SK-N-SH treated with all-trans-retinoic acid at 6 μM for 48 hours (cell line): ENCODE data around the gene SCAP.

Source experiments
- ATAC-seq: fragments of 200-7000 bp; cut with Tn5 transposase; 3 replicates; pipeline ENCODE4 v1.9.1; 2020; ENCODE audit warnings: mild to moderate bottlenecking, moderate library complexity
- ARNTL ChIP-seq: fragments of 450-650 bp; formaldehyde crosslinking; IDR thresholded peaks from 2 replicates; pipeline ENCODE4 v1.5.0; 2020; ENCODE audit warnings: low read depth, mild to moderate bottlenecking, moderate library complexity, borderline replicate concordance
- BACH2 ChIP-seq: fragments of 250-450 bp; sonication (Bioruptor Pico); IDR thresholded peaks from 2 replicates; pipeline ENCODE4 v1.9.0; 2021; ENCODE audit warnings: mild to moderate bottlenecking, borderline replicate concordance
- CSDC2 ChIP-seq: fragments of 250-450 bp; sonication (Bioruptor Pico); IDR thresholded peaks from 2 replicates; pipeline ENCODE4 v1.5.0; 2020; ENCODE audit warnings: mild to moderate bottlenecking, moderate library complexity
- ESRRG ChIP-seq: fragments of 250-450 bp; sonication (Bioruptor Pico); IDR thresholded peaks from 2 replicates; pipeline ENCODE4 v1.6.1; 2021; ENCODE audit warnings: mild to moderate bottlenecking
- GLIS3 ChIP-seq: fragments of 250-450 bp; sonication (Bioruptor Pico); IDR thresholded peaks from 2 replicates; pipeline ENCODE4 v1.5.0; 2020; ENCODE audit warnings: mild to moderate bottlenecking, moderate library complexity
- ISL1 ChIP-seq: fragments of 250-450 bp; sonication (Bioruptor Pico); IDR thresholded peaks from 2 replicates; pipeline ENCODE4 v2.1.2; 2022; ENCODE audit warnings: mild to moderate bottlenecking, moderate library complexity
- OSR1 ChIP-seq: fragments of 250-450 bp; sonication (Bioruptor Pico); IDR thresholded peaks from 2 replicates; pipeline ENCODE4 v1.8.0; 2022; ENCODE audit warnings: moderate library complexity, mild to moderate bottlenecking, inconsistent platforms
- PPARA ChIP-seq: fragments of 250-450 bp; sonication (Bioruptor Pico); IDR thresholded peaks from 2 replicates; pipeline ENCODE4 v1.5.0; 2020; ENCODE audit warnings: mild to moderate bottlenecking, borderline replicate concordance
- RARB ChIP-seq: fragments of 250-450 bp; sonication (Bioruptor Pico); IDR thresholded peaks from 2 replicates; pipeline ENCODE4 v1.8.0; 2021; ENCODE audit warnings: mild to moderate bottlenecking, moderate library complexity
- SNAI2 ChIP-seq: fragments of 250-450 bp; sonication (Bioruptor Pico); IDR thresholded peaks from 2 replicates; pipeline ENCODE4 v1.5.0; 2020; ENCODE audit warnings: mild to moderate bottlenecking, moderate library complexity
- TCF4 ChIP-seq: fragments of 250-450 bp; sonication (Bioruptor Pico); IDR thresholded peaks from 2 replicates; pipeline ENCODE4 v1.8.0; 2021; ENCODE audit warnings: mild to moderate bottlenecking, moderate library complexity, borderline replicate concordance
- ZC3H10 ChIP-seq: fragments of 250-450 bp; sonication (Bioruptor Pico); IDR thresholded peaks from 2 replicates; pipeline ENCODE4 v1.5.1; 2021; ENCODE audit warnings: mild to moderate bottlenecking, moderate library complexity
- ZFP3 ChIP-seq: fragments of 250-450 bp; sonication (Bioruptor Pico); IDR thresholded peaks from 2 replicates; pipeline ENCODE4 v1.5.0; 2020; ENCODE audit warnings: mild to moderate bottlenecking, moderate library complexity
- ZFP30 ChIP-seq: fragments of 450-650 bp; formaldehyde crosslinking; IDR thresholded peaks from 2 replicates; pipeline ENCODE4 v1.5.0; 2022; ENCODE audit warnings: mild to moderate bottlenecking, moderate library complexity
- ZNF565 ChIP-seq: fragments of 450-650 bp; formaldehyde crosslinking; conservative IDR thresholded peaks from 2 replicates; pipeline ENCODE4 v1.5.0; 2020; ENCODE audit warnings: low read depth, mild to moderate bottlenecking, moderate library complexity
- ZNF70 ChIP-seq: fragments of 450-650 bp; formaldehyde crosslinking; IDR thresholded peaks from 2 replicates; pipeline ENCODE4 v1.5.0; 2020; ENCODE audit warnings: mild to moderate bottlenecking, moderate library complexity
- ZNF8 ChIP-seq: fragments of 450-650 bp; formaldehyde crosslinking; IDR thresholded peaks from 2 replicates; pipeline ENCODE4 v1.5.0; 2020; ENCODE audit warnings: mild to moderate bottlenecking, moderate library complexity
- TF ChIP-seq, protein P1 (sequence below): fragments of 250-450 bp; sonication (Bioruptor Pico); IDR thresholded peaks from 2 replicates; pipeline ENCODE4 v1.8.0; 2020; ENCODE audit warnings: mild to moderate bottlenecking, moderate library complexity, borderline replicate concordance
- TF ChIP-seq, protein P2 (sequence below): fragments of 250-450 bp; sonication (Bioruptor Pico); IDR thresholded peaks from 2 replicates; pipeline ENCODE4 v1.8.0; 2021; ENCODE audit warnings: low read depth, mild to moderate bottlenecking, moderate library complexity, borderline replicate concordance
- TF ChIP-seq, protein P3 (sequence below): fragments of 250-450 bp; sonication (Bioruptor Pico); IDR thresholded peaks from 2 replicates; pipeline ENCODE4 v1.5.1; 2021; ENCODE audit warnings: mild to moderate bottlenecking, moderate library complexity
- TF ChIP-seq, protein P4 (sequence below): fragments of 250-450 bp; sonication (Bioruptor Pico); IDR thresholded peaks from 2 replicates; pipeline ENCODE4 v1.5.1; 2020; ENCODE audit warnings: low read depth, mild to moderate bottlenecking, moderate library complexity
- TF ChIP-seq, protein P5 (sequence below): fragments of 250-450 bp; sonication (Bioruptor Pico); IDR thresholded peaks from 2 replicates; pipeline ENCODE4 v1.5.0; 2020; ENCODE audit warnings: mild to moderate bottlenecking, moderate library complexity

SCAP gene

DNA sequence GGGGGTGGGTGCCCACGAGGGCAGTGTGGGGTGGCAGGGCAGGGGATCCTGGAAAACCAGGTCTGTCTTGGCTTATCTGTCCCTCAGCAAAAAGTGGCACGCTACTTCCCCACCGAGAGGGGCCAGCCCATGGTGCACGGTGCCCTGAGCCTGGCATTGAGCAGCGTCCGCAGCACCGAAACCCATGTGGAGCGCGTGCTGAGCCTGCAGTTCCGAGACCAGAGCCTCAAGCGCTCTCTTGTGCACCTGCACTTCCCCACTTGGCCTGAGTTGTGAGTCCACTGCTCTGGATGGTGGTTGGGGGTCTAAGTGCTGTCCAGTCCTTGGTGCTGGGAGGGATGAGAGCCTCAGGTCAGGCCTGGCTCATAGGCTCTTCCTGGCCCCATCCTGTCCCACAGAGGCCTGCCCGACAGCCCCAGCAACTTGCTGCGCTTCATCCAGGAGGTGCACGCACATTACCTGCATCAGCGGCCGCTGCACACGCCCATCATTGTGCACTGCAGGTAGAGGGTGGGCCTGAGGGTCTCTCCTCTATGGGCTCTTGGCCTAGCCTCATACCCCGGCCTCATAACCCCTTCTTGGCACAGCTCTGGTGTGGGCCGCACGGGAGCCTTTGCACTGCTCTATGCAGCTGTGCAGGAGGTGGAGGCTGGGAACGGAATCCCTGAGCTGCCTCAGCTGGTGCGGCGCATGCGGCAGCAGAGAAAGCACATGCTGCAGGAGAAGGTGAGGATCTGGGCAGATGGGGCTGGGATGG, 63.9 kb downstream of the SCAP start:
- no peak for TF ChIP-seq ZFP3 (CRISPR knock-in tag)
- TF ChIP-seq ESRRG, result no peak
- TF ChIP-seq, protein P1, sequence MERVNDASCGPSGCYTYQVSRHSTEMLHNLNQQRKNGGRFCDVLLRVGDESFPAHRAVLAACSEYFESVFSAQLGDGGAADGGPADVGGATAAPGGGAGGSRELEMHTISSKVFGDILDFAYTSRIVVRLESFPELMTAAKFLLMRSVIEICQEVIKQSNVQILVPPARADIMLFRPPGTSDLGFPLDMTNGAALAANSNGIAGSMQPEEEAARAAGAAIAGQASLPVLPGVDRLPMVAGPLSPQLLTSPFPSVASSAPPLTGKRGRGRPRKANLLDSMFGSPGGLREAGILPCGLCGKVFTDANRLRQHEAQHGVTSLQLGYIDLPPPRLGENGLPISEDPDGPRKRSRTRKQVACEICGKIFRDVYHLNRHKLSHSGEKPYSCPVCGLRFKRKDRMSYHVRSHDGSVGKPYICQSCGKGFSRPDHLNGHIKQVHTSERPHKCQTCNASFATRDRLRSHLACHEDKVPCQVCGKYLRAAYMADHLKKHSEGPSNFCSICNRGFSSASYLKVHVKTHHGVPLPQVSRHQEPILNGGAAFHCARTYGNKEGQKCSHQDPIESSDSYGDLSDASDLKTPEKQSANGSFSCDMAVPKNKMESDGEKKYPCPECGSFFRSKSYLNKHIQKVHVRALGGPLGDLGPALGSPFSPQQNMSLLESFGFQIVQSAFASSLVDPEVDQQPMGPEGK (CRISPR knock-in tag), result no peak
- no peak for TF ChIP-seq GLIS3
- TF ChIP-seq ZFP30 (CRISPR knock-in tag), result no peak
- TF ChIP-seq ISL1 (CRISPR knock-in tag), result no peak
- TF ChIP-seq BACH2 (CRISPR knock-in tag), result no peak
- TF ChIP-seq, protein P2, sequence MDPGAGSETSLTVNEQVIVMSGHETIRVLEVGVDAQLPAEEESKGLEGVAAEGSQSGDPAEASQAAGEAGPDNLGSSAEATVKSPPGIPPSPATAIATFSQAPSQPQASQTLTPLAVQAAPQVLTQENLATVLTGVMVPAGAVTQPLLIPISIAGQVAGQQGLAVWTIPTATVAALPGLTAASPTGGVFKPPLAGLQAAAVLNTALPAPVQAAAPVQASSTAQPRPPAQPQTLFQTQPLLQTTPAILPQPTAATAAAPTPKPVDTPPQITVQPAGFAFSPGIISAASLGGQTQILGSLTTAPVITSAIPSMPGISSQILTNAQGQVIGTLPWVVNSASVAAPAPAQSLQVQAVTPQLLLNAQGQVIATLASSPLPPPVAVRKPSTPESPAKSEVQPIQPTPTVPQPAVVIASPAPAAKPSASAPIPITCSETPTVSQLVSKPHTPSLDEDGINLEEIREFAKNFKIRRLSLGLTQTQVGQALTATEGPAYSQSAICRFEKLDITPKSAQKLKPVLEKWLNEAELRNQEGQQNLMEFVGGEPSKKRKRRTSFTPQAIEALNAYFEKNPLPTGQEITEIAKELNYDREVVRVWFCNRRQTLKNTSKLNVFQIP (CRISPR knock-in tag), result no peak
- no peak for TF ChIP-seq PPARA (CRISPR knock-in tag)
- TF ChIP-seq OSR1 (CRISPR knock-in tag), result no peak
- TF ChIP-seq, protein P3, sequence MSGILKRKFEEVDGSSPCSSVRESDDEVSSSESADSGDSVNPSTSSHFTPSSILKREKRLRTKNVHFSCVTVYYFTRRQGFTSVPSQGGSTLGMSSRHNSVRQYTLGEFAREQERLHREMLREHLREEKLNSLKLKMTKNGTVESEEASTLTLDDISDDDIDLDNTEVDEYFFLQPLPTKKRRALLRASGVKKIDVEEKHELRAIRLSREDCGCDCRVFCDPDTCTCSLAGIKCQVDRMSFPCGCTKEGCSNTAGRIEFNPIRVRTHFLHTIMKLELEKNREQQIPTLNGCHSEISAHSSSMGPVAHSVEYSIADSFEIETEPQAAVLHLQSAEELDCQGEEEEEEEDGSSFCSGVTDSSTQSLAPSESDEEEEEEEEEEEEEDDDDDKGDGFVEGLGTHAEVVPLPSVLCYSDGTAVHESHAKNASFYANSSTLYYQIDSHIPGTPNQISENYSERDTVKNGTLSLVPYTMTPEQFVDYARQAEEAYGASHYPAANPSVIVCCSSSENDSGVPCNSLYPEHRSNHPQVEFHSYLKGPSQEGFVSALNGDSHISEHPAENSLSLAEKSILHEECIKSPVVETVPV (CRISPR knock-in tag), result no peak
- TF ChIP-seq RARB, result no peak
- TF ChIP-seq CSDC2, result no peak
- no peak for TF ChIP-seq SNAI2
- TF ChIP-seq, protein P4, sequence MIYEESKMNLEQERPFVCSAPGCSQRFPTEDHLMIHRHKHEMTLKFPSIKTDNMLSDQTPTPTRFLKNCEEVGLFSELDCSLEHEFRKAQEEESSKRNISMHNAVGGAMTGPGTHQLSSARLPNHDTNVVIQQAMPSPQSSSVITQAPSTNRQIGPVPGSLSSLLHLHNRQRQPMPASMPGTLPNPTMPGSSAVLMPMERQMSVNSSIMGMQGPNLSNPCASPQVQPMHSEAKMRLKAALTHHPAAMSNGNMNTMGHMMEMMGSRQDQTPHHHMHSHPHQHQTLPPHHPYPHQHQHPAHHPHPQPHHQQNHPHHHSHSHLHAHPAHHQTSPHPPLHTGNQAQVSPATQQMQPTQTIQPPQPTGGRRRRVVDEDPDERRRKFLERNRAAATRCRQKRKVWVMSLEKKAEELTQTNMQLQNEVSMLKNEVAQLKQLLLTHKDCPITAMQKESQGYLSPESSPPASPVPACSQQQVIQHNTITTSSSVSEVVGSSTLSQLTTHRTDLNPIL, result no peak
- ATAC-seq, result no peak

DNA sequence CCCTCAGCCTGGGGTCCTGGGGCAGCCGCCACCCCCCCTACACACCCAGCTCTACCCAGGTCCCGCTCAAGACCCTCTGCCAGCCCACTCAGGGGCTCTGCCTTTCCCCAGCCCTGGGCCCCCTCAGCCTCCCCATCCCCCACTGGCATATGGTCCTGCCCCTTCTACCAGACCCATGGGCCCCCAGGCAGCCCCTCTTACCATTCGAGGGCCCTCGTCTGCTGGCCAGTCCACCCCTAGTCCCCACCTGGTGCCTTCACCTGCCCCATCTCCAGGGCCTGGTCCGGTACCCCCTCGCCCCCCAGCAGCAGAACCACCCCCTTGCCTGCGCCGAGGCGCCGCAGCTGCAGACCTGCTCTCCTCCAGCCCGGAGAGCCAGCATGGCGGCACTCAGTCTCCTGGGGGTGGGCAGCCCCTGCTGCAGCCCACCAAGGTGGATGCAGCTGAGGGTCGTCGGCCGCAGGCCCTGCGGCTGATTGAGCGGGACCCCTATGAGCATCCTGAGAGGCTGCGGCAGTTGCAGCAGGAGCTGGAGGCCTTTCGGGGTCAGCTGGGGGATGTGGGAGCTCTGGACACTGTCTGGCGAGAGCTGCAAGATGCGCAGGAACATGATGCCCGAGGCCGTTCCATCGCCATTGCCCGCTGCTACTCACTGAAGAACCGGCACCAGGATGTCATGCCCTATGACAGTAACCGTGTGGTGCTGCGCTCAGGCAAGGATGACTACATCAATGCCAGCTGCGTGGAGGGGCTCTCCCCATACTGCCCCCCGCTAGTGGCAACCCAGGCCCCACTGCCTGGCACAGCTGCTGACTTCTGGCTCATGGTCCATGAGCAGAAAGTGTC, 64.7 kb downstream of the SCAP start:
- ATAC-seq, result no peak
- no peak for TF ChIP-seq RARB
- no peak for TF ChIP-seq ISL1 (CRISPR knock-in tag)
- no peak for TF ChIP-seq PPARA (CRISPR knock-in tag)

DNA sequence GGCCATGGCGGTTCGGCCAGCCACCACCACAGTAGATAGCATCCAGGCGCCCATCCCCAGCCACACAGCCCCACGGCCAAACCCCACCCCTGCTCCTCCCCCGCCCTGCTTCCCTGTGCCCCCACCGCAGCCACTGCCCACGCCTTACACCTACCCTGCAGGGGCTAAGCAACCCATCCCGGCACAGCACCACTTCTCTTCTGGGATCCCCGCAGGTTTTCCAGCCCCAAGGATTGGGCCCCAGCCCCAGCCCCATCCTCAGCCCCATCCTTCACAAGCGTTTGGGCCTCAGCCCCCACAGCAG, 65.4 kb downstream of the SCAP start:
- TF ChIP-seq BACH2 (CRISPR knock-in tag) (no peak), CSDC2 (no peak), SNAI2 (no peak), TCF4 (CRISPR knock-in tag) (no peak), RARB (no peak), OSR1 (CRISPR knock-in tag) (no peak), ZNF70 (CRISPR knock-in tag) (no peak), ZNF8 (no peak), ZFP3 (CRISPR knock-in tag) (no peak), ZC3H10 (CRISPR knock-in tag) (no peak), ZNF565 (CRISPR knock-in tag) (no peak), ESRRG (no peak), ZFP30 (CRISPR knock-in tag) (no peak), ARNTL (CRISPR knock-in tag) (no peak)
- TF ChIP-seq, protein P5, sequence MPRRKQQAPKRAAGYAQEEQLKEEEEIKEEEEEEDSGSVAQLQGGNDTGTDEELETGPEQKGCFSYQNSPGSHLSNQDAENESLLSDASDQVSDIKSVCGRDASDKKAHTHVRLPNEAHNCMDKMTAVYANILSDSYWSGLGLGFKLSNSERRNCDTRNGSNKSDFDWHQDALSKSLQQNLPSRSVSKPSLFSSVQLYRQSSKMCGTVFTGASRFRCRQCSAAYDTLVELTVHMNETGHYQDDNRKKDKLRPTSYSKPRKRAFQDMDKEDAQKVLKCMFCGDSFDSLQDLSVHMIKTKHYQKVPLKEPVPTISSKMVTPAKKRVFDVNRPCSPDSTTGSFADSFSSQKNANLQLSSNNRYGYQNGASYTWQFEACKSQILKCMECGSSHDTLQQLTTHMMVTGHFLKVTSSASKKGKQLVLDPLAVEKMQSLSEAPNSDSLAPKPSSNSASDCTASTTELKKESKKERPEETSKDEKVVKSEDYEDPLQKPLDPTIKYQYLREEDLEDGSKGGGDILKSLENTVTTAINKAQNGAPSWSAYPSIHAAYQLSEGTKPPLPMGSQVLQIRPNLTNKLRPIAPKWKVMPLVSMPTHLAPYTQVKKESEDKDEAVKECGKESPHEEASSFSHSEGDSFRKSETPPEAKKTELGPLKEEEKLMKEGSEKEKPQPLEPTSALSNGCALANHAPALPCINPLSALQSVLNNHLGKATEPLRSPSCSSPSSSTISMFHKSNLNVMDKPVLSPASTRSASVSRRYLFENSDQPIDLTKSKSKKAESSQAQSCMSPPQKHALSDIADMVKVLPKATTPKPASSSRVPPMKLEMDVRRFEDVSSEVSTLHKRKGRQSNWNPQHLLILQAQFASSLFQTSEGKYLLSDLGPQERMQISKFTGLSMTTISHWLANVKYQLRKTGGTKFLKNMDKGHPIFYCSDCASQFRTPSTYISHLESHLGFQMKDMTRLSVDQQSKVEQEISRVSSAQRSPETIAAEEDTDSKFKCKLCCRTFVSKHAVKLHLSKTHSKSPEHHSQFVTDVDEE (CRISPR knock-in tag), result no peak
- TF ChIP-seq, protein P1 (CRISPR knock-in tag), result no peak
- TF ChIP-seq, protein P4, result no peak
- TF ChIP-seq, all 23 proteins: peak for 0
- no peak for ATAC-seq
